MCF 10A (cell line): ENCODE data around the gene EPB41. TPM values are rescaled to one million over a fixed set of nuclear protein-coding genes. Genes with fewer than 3 reads are reported as not detected.

Source experiments
- BruUV-seq: library from RNA; stranded (reverse); fragments of 400-500 nt; replicated peaks from 2 replicates; lab custom pipeline; 2021; lab: Mats Ljungman, UMichigan
- CTCF ChIA-PET: fragments of 300-600 bp; sonication (Branson Sonifier 250); formaldehyde crosslinking; extraction: SDS; loops from one replicate; lab custom pipeline; 2021; ENCODE audit warnings: antibody characterized with exemption, inconsistent platforms; lab: Yijun Ruan, JAX
- POLR2A ChIA-PET: fragments of 300-600, 350-650 bp; sonication (Branson Sonifier 250); formaldehyde crosslinking; extraction: SDS; loops from one replicate; lab custom pipeline; 2020; ENCODE audit warnings: antibody characterized with exemption, inconsistent platforms; lab: Yijun Ruan, JAX
- DNase-seq: peaks from one replicate; pipeline ENCODE4 v3.0.0-alpha.2; 2018; ENCODE audit not compliant: unreplicated experiment
- H3K27ac Mint-ChIP-seq: one replicate; pipeline ENCODE4 v1.8.0; 2022; ENCODE audit warnings: mild to moderate bottlenecking, low read depth, mixed read lengths; ENCODE audit not compliant: unreplicated experiment
- H3K27me3 Mint-ChIP-seq: one replicate; pipeline ENCODE4 v1.8.0; 2022; ENCODE audit warnings: mixed read lengths; ENCODE audit not compliant: insufficient read depth, unreplicated experiment
- H3K36me3 Mint-ChIP-seq: one replicate; pipeline ENCODE4 v1.8.0; 2022; ENCODE audit warnings: mild to moderate bottlenecking, moderate library complexity, mixed read lengths; ENCODE audit not compliant: insufficient read depth, unreplicated experiment
- H3K4me1 Mint-ChIP-seq: one replicate; pipeline ENCODE4 v1.8.0; 2022; ENCODE audit warnings: mixed read lengths; ENCODE audit not compliant: insufficient read depth, unreplicated experiment
- H3K4me3 Mint-ChIP-seq: one replicate; pipeline ENCODE4 v1.8.0; 2022; ENCODE audit warnings: mild to moderate bottlenecking, moderate library complexity, mixed read lengths; ENCODE audit not compliant: unreplicated experiment
- H3K9me3 Mint-ChIP-seq: one replicate; pipeline ENCODE4 v1.8.0; 2022; ENCODE audit warnings: mixed read lengths; ENCODE audit not compliant: unreplicated experiment
- intact Hi-C: fragments of 100-400 bp; cut with micrococcal nuclease; formaldehyde crosslinking; loops from 2 replicates; pipeline ENCODE4 v1.14.1; 2022
- total RNA-seq: library from RNA; stranded (reverse); gene quantifications from 2 replicates; pipeline ENCODE4 v1.2.3, GENCODE V29; 2022
- TF ChIP-seq, protein P1 (sequence below): fragments of 200-600 bp; IDR thresholded peaks from one replicate; pipeline ENCODE4 v1.8.0; 2022; ENCODE audit warnings: antibody characterized with exemption, mild to moderate bottlenecking; ENCODE audit not compliant: unreplicated experiment

EPB41 gene
- total RNA-seq, 1 experiment from 2014 or later: 15.0 TPM

DNA sequence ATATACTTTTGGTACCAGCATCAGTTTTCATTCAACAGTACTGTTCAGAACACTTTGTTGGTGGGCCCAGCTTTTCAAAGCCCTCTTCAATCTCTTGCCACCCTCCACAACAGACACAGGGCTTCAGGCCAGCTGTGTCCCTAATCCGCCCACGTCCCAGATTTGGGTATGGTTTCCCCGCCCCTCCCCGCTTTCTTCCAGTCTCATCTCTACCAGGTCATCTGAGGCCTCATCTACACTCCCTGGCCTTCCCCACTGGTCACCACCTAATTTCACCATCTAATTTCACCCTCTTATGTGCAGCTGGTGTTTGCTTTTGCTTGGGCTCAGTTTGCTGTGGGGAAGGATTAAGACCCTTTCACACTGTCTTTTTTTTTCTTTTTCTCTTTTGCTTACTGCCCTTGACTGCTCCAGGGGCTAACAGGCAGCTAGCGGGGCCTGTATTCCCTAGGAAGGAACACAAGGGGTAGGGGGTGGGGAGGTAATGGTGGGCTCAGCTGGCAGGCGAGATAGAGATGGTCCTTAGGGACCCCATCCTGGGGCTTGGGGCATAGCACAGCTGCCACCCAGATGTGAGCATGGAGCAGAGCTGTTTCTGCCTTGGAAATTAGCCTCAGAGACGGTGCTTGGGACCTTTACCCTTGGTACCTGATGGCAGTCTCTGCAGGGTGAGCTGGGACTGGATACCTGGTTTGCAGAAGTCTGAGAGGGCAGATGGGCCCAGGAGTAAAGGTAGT is 3.8 kb upstream of the EPB41 start:
- no peaks in the 10 kb centered on the region for H3K9me3 Mint-ChIP-seq
- no peaks in the 10 kb centered on the region for H3K36me3 Mint-ChIP-seq
- H3K4me3 Mint-ChIP-seq: no peak overlapping the region
- intact Hi-C loops: no loop called here
- H3K27ac Mint-ChIP-seq: no peak overlapping the region
- H3K4me1 Mint-ChIP-seq: no peaks in the 10 kb centered on the region
- no peaks in the 10 kb centered on the region for H3K27me3 Mint-ChIP-seq
- BruUV-seq: no TSS peak
- ChIA-PET POLR2A (interaction anchor here (0.6 kb wide), 1 partner anchor 47 kb away, joined by 3 read pairs; no protein-coding TSS in a partner anchor), CTCF (interaction anchor here (0.6 kb wide), 1 partner anchor 257 kb away, joined by 3 read pairs; no protein-coding TSS in a partner anchor)
- DNase-seq: no peak
- TF ChIP-seq, protein P1, sequence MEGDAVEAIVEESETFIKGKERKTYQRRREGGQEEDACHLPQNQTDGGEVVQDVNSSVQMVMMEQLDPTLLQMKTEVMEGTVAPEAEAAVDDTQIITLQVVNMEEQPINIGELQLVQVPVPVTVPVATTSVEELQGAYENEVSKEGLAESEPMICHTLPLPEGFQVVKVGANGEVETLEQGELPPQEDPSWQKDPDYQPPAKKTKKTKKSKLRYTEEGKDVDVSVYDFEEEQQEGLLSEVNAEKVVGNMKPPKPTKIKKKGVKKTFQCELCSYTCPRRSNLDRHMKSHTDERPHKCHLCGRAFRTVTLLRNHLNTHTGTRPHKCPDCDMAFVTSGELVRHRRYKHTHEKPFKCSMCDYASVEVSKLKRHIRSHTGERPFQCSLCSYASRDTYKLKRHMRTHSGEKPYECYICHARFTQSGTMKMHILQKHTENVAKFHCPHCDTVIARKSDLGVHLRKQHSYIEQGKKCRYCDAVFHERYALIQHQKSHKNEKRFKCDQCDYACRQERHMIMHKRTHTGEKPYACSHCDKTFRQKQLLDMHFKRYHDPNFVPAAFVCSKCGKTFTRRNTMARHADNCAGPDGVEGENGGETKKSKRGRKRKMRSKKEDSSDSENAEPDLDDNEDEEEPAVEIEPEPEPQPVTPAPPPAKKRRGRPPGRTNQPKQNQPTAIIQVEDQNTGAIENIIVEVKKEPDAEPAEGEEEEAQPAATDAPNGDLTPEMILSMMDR: no peak

DNA sequence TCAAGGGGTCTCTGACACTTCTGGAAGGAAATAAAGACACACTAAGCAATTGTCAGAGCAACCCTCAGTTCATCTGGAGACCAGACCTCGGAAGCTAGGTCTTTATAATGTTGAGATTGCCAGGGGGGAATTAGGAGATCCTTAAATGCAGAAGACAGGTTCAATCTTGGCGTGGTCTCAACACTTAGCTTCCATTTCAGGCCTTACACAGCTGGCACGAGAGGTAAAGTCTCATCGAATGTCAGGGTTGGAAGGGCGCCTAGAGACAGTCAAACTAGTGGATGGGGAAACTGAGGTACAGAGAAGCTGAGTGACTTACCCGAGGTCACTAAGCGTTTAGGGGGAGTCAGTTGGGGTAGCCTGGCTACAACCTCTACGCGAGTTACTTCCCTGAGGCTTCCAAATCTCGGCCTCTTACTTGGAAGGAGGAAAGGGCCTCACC is 562 bp upstream of the EPB41 start:
- TF ChIP-seq, protein P1: no peak
- H3K4me3 Mint-ChIP-seq: peak overlapping the region; percentile 81
- DNase-seq: no peak
- BruUV-seq: TSS peak; percentile 62
- peaks cover 6% of the 10 kb centered on the region for H3K4me1 Mint-ChIP-seq
- POLR2A ChIA-PET: interaction anchor here (0.5 to 2.8 kb wide), 22 partner anchors 10 to 836 kb away, joined by 3 to 22 read pairs (median 4); partner anchors contain the start of genes SRSF4, TAF12 and YTHDF2
- peak overlapping the region; percentile 79 for H3K27ac Mint-ChIP-seq
- no peaks in the 10 kb centered on the region for H3K27me3 Mint-ChIP-seq
- no peaks in the 10 kb centered on the region for H3K36me3 Mint-ChIP-seq
- intact Hi-C loops: no loop called here
- H3K9me3 Mint-ChIP-seq: no peaks in the 10 kb centered on the region
- CTCF ChIA-PET: interaction anchor here (0.7 to 1.5 kb wide), 7 partner anchors 9 to 288 kb away, joined by 3 to 7 read pairs (median 3); no protein-coding TSS in a partner anchor

DNA sequence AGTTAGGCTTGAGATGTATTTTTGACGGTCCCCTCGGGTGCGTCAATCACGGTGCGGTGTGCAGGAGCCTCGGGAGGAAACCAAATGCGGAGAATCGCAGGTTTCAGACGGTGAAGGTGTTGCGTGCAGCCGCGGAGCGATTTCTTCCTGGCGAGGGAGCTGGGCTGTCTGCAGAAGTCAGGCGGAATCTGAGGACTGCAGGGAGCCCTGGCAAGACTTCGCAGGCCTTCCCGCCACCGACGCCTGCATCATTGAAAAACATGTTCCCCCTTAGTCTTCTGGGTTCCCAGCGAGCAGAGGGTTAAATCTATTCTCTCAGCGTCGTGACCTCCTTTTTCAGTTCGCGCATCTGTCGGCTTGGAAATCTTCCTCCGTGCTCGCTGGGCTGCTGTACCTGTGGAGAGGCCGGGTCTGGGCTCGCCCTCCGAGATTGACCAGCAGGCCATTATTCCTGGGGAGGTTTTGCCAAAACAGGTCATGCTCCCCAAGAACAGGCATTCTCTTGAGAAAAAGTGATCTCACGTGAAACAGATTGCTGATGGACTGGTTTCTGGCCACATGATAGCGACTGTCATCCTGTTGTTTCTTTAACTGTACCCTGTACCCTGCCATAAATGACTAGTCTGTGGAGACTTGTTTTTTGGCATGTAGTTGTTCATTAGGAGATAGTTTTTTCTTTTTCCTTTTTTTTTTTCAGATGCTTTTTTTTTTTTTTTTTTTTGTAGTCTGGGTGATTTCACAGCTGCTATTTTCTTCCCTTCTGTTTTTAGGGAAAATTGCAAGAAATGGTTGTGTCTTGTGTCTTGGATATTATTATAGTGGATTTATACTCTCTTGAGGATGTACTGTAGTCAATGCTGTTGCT is 894 bp downstream of the EPB41 start:
- Mint-ChIP-seq H3K27me3 (no peaks in the 10 kb centered on the region), H3K27ac (peak overlapping the region; percentile 79), H3K4me3 (peak overlapping the region; percentile 81), H3K9me3 (no peaks in the 10 kb centered on the region), H3K4me1 (peaks cover 6% of the 10 kb centered on the region), H3K36me3 (no peaks in the 10 kb centered on the region)
- BruUV-seq: no TSS peak
- POLR2A ChIA-PET: interaction anchor here (0.7 to 2.8 kb wide), 15 partner anchors 8 to 275 kb away, joined by 3 to 22 read pairs (median 6); partner anchors contain the start of genes SRSF4 and YTHDF2
- TF ChIP-seq, protein P1: no peak
- CTCF ChIA-PET: interaction anchor here (0.7 to 1.2 kb wide), 4 partner anchors 15 to 119 kb away, joined by 3 to 5 read pairs (median 4); no protein-coding TSS in a partner anchor
- DNase-seq: peak; percentile 61
- intact Hi-C loops: no loop called here
